IPS-15b (cell line): Measurements from ENCODE around the gene NLK.
"Not testable (repeated sequence)": the region's sequence is repeated elsewhere in the genome, so short reads cannot be mapped to it uniquely, and the experiment has no call there.

Source experiments
- H3K27me3 ChIP-seq: one replicate; pipeline ENCODE4 v1.6.1; 2013; ENCODE audit warnings: low read length; ENCODE audit not compliant: control insufficient read depth, insufficient read depth
- H3K36me3 ChIP-seq: one replicate; pipeline ENCODE4 v1.6.1; 2013; ENCODE audit warnings: low read length; ENCODE audit not compliant: control insufficient read depth, insufficient read depth
- H3K4me1 ChIP-seq: one replicate; pipeline ENCODE4 v1.6.1; 2013; ENCODE audit warnings: mild to moderate bottlenecking, low read length; ENCODE audit not compliant: control insufficient read depth, insufficient read depth
- H3K4me3 ChIP-seq: one replicate; pipeline ENCODE4 v1.5.1; 2013; ENCODE audit warnings: low read depth, low read length
- H3K9ac ChIP-seq: one replicate; pipeline ENCODE4 v1.6.1; 2013; ENCODE audit warnings: low read depth, mild to moderate bottlenecking, low read length
- H3K9me3 ChIP-seq: one replicate; pipeline ENCODE4 v1.6.1; 2013; ENCODE audit warnings: mild to moderate bottlenecking, low read length; ENCODE audit not compliant: control insufficient read depth, insufficient read depth

Gene NLK

DNA sequence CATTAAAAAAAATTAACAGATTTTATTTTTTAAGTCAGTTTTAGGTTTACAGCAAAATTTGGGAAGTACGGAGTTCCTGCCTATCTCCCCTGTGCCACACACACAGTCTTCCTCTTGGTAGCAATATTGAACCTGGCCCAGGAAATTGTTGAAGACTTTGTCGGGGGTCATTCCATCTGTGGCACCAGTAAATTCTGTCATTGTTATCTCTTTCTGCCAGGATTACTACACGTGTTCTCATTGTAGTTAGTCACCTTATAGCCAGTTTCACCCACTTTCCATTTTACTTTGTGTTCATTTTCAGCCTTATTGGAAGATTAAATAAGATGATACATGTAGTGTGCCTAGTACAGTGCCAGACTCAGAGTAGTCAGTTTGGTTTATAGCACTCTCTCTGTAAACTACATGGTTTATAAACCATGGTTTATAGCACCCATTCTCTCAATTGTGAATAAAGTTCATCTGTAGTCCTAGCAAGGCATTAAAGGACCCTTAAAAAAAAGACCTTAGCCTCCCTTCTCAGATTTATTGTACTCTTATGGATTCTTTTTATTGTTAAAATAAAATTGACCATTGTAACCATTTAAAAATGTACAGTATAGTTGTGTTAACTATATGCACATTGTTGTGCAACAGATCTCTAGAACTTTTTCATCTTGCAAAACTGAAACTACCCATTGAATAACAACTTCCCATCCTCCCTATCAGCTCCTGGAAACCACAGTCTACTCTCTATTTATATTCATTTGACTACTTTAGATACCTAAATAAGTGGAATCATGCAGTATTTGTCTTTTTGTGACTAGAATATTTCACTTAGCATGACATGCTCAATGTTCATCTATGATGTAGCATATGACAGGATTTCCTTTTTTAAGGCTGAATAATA is 36.1 kb downstream of the NLK start:
- Histone ChIP-seq H3K4me1 (peaks cover 5% of the 10 kb centered on the region), H3K9ac (no peak overlapping the region), H3K9me3 (no peaks in the 10 kb centered on the region), H3K27me3 (no peaks in the 10 kb centered on the region), H3K4me3 (no peak overlapping the region), H3K36me3 (no peaks in the 10 kb centered on the region)

DNA sequence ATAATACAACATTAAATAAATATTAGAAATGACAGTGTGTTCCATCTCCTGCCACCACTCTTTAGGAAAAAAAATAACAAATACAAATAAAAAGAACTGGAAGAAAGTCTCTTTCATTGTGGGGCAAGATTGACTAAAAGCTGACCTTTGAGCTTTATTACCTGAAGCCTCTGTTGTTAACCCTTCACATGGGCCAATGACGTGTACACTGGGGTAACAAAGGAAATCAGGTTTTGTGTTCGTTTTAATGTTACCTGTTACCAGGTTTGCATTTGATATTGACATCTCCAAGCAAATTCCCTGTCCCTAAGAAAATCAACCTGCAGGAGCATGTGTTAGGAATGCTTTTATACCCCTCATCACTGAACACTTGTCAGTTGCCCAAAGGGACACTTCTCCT is 39.0 kb downstream of the NLK start:
- H3K27me3 ChIP-seq, result no peaks in the 10 kb centered on the region
- no peak overlapping the region for H3K9ac ChIP-seq
- peaks cover 5% of the 10 kb centered on the region for H3K4me1 ChIP-seq
- no peaks in the 10 kb centered on the region for H3K9me3 ChIP-seq
- H3K36me3 ChIP-seq, result no peaks in the 10 kb centered on the region
- H3K4me3 ChIP-seq, result no peak overlapping the region

DNA sequence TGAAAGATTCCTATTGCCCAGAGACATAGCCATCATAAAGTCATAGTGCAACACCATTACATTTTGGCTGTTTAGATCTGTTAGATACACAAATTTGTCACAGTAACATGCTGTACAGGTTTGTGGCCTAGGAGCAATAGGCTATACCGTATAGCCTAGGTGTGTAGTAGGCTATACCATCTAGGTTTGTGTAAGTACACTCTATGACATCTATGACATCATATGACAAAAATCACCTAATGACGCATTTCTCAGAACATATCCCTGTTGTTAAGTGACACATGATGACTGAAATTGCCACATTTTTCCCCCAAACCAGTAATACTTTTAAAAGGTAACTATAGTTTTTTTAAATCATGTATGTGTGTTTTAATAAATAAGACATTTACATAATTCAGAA is 43.3 kb downstream of the NLK start:
- no peaks in the 10 kb centered on the region for H3K27me3 ChIP-seq

DNA sequence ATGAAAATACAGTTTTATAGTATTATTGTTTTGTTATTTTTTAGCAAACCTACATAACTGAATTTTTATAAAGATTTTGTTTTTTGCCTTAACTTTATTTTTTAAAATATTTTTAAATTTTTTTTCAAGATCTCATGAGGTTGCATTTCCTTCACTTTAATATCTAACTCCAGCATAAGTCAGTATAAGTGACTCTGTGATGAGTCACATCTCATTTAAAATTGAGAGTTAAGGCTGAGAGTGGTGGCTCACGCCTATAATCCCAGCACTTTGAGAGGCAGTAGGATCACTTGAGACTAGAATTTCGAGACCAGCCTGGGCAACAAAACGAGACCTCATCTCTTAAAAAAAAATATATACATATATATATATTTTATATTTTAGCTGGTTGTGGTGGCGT is 44.0 kb downstream of the NLK start:
- no peaks in the 10 kb centered on the region for H3K9me3 ChIP-seq
- peaks cover 5% of the 10 kb centered on the region for H3K4me1 ChIP-seq
- H3K9ac ChIP-seq, result no peak overlapping the region
- H3K27me3 ChIP-seq, result no peaks in the 10 kb centered on the region
- H3K4me3 ChIP-seq, result no peak overlapping the region
- H3K36me3 ChIP-seq, result no peaks in the 10 kb centered on the region

More for the DNA sequence above, 43.3 kb downstream of the NLK start:
- Histone ChIP-seq H3K9me3 (no peaks in the 10 kb centered on the region), H3K4me1 (peaks cover 5% of the 10 kb centered on the region), H3K36me3 (no peaks in the 10 kb centered on the region), H3K9ac (no peak overlapping the region), H3K4me3 (no peak overlapping the region)

DNA sequence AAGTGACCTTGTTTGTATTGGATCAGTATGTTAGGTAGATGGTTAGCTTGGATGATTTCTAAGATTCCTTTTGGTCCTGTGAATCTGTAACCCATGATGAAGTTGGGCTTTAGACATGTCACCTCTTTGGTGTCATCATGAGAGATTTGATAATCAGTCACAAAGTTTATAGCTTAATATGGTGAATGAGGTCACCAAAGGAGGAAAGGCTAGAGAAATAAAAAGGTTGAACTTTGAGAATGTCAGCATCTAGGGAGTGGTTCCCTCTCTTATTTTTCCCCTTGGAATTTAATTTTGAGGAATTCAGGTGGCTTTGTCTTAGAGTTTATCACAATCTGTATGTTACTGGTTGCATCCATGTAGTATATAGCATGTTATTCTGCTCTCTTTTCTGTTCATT is 45.3 kb downstream of the NLK start:
- Histone ChIP-seq H3K9ac (no peak overlapping the region), H3K27me3 (no peaks in the 10 kb centered on the region), H3K9me3 (no peaks in the 10 kb centered on the region), H3K4me3 (no peak overlapping the region), H3K36me3 (no peaks in the 10 kb centered on the region), H3K4me1 (peaks cover 10% of the 10 kb centered on the region)

DNA sequence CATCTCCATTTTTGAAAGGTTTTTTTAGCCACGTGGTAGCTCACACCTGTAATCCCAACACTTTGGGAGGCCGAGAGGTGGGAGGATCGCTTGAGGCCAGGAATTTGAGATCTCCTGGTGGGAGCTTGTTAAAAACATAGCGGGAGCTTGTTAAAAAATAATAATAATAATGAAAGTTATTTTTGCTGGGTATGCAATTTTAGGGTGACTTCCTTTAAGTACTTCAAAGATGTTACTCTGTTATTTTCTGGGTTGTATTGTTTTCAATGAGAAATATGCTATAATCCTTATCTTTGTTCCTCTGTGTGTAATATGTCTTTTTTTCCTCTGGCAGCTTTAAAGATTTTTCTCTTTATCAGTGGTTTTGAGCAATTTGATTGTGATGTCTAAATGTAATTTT is 48.1 kb downstream of the NLK start:
- H3K9me3 ChIP-seq, result no peaks in the 10 kb centered on the region
- peaks cover 28% of the 10 kb centered on the region for H3K4me1 ChIP-seq
- H3K4me3 ChIP-seq, result no peak overlapping the region
- no peaks in the 10 kb centered on the region for H3K36me3 ChIP-seq
- H3K27me3 ChIP-seq, result no peaks in the 10 kb centered on the region
- no peak overlapping the region for H3K9ac ChIP-seq

DNA sequence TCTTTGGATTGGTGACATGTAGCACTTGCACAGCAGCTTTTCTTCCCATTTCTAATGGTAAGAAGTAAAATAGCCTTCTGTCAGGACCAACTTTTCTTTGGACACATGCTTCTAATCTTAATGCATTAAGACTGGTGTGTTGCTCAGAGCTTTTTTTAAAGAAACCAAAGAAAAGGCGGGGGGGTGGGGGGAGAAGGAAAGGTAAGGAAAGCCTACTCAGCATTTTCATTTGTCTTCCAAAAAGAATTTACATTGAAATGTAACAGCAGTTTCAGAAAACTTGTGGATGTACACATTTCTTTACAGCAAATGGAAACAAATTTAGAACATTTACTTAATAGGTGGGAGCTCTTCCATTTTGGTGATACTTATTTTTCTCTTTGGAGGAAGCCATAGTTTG is 49.6 kb downstream of the NLK start:
- Histone ChIP-seq H3K9ac (no peak overlapping the region), H3K4me3 (no peak overlapping the region), H3K36me3 (no peaks in the 10 kb centered on the region), H3K27me3 (no peaks in the 10 kb centered on the region), H3K4me1 (peaks cover 30% of the 10 kb centered on the region), H3K9me3 (no peaks in the 10 kb centered on the region)

DNA sequence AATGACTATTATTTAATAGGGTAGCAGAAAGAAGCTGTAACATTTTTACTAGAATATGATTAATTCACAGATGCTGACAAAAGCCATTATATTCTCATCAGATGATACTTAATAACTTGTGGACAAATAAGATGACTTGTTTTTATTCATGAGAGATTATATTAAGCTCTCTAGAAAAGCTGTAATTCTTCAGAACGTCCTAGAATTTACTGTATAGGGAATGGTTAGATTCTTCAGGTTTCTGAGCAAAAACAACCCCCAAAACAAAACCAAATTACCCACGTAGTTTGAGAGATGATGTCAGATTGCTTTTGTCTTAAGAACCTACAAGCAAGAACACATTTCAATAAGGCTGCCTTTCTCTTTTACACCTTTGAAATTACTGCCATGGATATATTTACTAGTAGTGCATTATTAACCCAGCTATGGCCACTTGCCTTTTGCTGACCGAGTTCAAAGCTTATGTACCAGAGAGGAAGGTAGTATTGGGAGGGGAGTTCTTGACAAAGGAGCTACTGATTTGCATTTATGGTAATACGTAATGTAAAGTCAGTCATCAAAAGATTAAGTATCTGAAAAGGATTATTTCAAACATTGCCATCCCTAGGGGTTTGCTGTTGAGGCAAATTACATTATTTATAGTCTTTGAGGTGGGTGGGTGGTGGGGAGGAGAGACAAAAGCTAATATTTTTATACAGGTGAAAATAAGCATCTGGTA is 51.7 kb downstream of the NLK start:
- Histone ChIP-seq H3K4me3 (no peak overlapping the region), H3K4me1 (peaks cover 30% of the 10 kb centered on the region), H3K9ac (no peak overlapping the region), H3K27me3 (no peaks in the 10 kb centered on the region), H3K9me3 (no peaks in the 10 kb centered on the region), H3K36me3 (no peaks in the 10 kb centered on the region)

DNA sequence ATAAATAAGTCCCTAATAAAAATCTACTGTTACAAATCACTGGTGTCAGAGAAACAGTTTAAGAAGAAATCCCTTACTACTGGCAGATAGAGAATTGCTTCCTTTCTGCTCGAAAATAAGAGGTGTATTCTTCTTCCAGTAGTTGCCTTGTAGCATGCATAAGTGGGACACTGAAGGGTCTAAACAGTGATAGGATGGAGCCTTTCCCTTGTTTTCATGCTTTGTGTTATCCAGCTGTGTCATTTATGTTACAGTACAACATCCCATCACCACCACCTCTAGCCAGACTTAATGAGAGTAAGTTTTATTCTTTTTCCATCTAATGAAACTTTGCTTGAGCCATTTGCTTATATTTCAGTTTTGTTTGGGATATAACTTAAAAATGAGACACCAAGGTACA is 54.3 kb downstream of the NLK start:
- H3K36me3 ChIP-seq, result no peaks in the 10 kb centered on the region
- no peak overlapping the region for H3K4me3 ChIP-seq
- no peaks in the 10 kb centered on the region for H3K9me3 ChIP-seq
- no peaks in the 10 kb centered on the region for H3K27me3 ChIP-seq
- no peak overlapping the region for H3K9ac ChIP-seq
- peaks cover 26% of the 10 kb centered on the region for H3K4me1 ChIP-seq

DNA sequence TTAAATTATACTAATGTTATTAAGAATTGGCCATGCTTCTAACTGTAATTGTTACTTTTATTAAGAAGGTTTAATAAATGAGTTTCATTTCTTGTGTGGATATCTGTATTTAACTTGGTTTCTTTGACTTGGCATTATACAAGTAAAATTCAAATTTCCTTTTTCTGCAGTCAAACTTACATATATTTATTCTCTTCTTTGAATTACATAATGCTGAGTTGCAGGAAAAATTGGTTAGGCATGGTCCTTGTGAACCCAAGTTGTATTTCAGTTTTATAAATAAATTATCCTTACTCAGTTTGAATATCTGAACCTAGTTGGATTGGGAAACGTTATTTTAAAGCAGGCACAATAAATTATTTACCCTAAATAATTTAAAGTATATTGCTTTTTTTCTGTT is 54.8 kb downstream of the NLK start:
- Histone ChIP-seq H3K4me3 (no peak overlapping the region), H3K4me1 (peaks cover 23% of the 10 kb centered on the region), H3K36me3 (no peaks in the 10 kb centered on the region), H3K27me3 (no peaks in the 10 kb centered on the region), H3K9ac (no peak overlapping the region), H3K9me3 (no peaks in the 10 kb centered on the region)

DNA sequence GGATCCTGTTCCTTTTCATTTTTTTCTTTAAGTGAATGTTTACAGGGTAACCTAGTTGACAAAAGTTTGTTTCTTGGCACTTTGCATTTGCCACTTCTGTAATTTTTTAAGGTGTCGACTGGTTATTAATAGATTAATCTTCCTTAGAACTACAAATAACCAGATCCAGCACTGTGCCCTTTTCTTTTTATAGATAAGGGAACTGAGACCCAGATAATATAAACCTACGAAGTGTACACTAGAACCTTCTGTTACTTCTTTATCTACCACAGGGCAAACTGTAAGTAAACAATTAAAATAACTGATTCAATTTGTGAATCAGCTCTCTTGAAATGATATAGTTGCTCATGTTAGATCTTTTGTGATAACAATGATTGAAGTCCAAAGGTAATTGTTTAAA is 55.4 kb downstream of the NLK start:
- no peak overlapping the region for H3K9ac ChIP-seq
- H3K4me1 ChIP-seq, result peaks cover 19% of the 10 kb centered on the region
- no peak overlapping the region for H3K4me3 ChIP-seq
- H3K9me3 ChIP-seq, result no peaks in the 10 kb centered on the region
- H3K36me3 ChIP-seq, result no peaks in the 10 kb centered on the region
- H3K27me3 ChIP-seq, result no peaks in the 10 kb centered on the region

DNA sequence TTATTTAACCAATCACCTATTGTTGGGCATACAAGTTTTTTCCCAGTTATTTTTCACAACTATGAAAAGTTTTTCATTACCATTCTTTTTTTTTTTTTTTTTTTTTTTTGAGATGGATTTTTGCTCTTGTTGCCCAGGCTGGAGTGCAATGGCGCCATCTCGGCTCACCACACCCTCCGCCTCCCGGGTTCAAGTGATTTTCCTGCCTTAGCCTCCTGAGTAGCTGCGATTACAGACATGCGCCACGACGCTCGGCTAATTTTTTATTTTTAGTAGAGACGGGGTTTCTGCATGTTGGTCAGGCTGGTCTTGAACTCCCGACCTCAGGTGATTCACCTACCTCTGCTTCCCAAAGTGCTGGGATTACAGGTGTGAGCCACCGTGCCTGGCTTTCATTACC is 56.1 kb downstream of the NLK start:
- not testable (repeated sequence) for H3K9me3 ChIP-seq, H3K36me3 ChIP-seq, H3K9ac ChIP-seq, H3K27me3 ChIP-seq, H3K4me3 ChIP-seq
- peaks cover 12% of the 10 kb centered on the region for H3K4me1 ChIP-seq
